ENCODE results near the gene NFIC. TPM values are rescaled to one million over a fixed set of nuclear protein-coding genes. Genes with fewer than 3 reads are reported as not detected.

NFIC gene
- total and polyA plus RNA-seq, 10 of the 15 experiments (the other 5 are each of a cell fraction or from before 2014, with no cell fraction given) = 0.71 to 53.5 (median 10.2) TPM

GRCh38 chr19:3369337-3370213, 3.2 kb downstream of the NFIC start (continued):
- TF ChIP-seq NFIC (IDR thresholded peaks at IDR 0.05; ENCODE audit: low read depth, low read length) = no peak
- TF ChIP-seq KDM1A (IDR thresholded peaks at IDR 0.05; ENCODE audit: borderline replicate concordance) = no peak
- TF ChIP-seq CUX1 (IDR thresholded peaks at IDR 0.05; ENCODE audit: insufficient replicate concordance, low read depth, low read length) = no peak
- TF ChIP-seq NR2C2 (IDR thresholded peaks at IDR 0.05; ENCODE audit: borderline replicate concordance, control insufficient read depth, insufficient read length, low read depth) = no peak
- TF ChIP-seq SMARCA5 (IDR thresholded peaks at IDR 0.05) = peak; percentile 64; the same call in 1 of the 2 replicates
- TF ChIP-seq NFYA (IDR thresholded peaks at IDR 0.05; ENCODE audit: borderline replicate concordance, low read depth, low read length) = no peak
- peak; percentile 74 for TF ChIP-seq DPF2 (IDR thresholded peaks at IDR 0.05)
- TF ChIP-seq EZH2 (IDR thresholded peaks at IDR 0.05; ENCODE audit: borderline replicate concordance, control insufficient read depth, low read depth, low read length) = no peak
- TF ChIP-seq, protein P1, sequence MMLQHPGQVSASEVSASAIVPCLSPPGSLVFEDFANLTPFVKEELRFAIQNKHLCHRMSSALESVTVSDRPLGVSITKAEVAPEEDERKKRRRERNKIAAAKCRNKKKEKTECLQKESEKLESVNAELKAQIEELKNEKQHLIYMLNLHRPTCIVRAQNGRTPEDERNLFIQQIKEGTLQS (IDR thresholded peaks at IDR 0.05; ENCODE audit: borderline replicate concordance, extremely low read depth, low read depth, low read length) = no peak
- no peak for TF ChIP-seq TBL1XR1 (IDR thresholded peaks at IDR 0.05; ENCODE audit: low read depth, low read length)
- no peak for TF ChIP-seq RAD51 (IDR thresholded peaks at IDR 0.05)
- TF ChIP-seq SKIL (IDR thresholded peaks at IDR 0.05; ENCODE audit: low read depth, poor library complexity, severe bottlenecking) = no peak
- 0 out of 2 replicates have a peak, but pooled peaks have one; percentile 11 for TF ChIP-seq NR2F1 (conservative IDR thresholded peaks at IDR 0.05)
- TF ChIP-seq REST (IDR thresholded peaks at IDR 0.05; ENCODE audit: low read depth, low read length) = no peak
